ENCODE results near the gene RNF31. TPM values are rescaled to one million over a fixed set of nuclear protein-coding genes. Genes with fewer than 3 reads are reported as not detected.

RNF31 gene
- total RNA-seq, 2 donors from 2014 or later: 73.8 to 76.9 TPM

DNA sequence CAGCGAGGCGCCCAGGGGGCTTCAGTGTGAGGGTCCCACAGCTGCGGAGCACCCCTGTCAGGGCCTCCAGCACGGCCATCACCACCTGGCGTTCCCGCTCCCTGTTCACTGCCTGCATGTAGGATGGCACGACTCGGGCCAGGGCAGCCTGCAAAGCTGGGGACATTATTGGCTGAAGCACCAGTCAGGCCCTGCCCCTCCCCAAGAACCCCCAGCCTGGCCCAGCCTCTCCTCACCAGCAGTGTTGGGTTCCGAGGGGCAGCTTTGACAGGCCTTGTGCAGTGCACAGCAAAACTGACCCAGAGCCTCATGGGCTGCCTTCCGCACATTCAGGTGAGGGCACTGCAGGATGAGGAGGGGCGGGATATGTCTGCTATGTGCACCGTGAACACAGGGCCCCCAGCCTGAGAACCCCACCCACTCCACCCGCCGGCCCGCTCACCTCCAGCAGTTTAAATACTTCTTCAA, 35.8 kb downstream of the RNF31 start:
- 89% methylated on average over 13 of the region's 15 CpGs for WGBS
- TF ChIP-seq, protein P1, sequence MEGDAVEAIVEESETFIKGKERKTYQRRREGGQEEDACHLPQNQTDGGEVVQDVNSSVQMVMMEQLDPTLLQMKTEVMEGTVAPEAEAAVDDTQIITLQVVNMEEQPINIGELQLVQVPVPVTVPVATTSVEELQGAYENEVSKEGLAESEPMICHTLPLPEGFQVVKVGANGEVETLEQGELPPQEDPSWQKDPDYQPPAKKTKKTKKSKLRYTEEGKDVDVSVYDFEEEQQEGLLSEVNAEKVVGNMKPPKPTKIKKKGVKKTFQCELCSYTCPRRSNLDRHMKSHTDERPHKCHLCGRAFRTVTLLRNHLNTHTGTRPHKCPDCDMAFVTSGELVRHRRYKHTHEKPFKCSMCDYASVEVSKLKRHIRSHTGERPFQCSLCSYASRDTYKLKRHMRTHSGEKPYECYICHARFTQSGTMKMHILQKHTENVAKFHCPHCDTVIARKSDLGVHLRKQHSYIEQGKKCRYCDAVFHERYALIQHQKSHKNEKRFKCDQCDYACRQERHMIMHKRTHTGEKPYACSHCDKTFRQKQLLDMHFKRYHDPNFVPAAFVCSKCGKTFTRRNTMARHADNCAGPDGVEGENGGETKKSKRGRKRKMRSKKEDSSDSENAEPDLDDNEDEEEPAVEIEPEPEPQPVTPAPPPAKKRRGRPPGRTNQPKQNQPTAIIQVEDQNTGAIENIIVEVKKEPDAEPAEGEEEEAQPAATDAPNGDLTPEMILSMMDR (IDR thresholded peaks at IDR 0.05): no peak
- TF ChIP-seq POLR2A (IDR thresholded peaks at IDR 0.05) (no peak), POLR2AphosphoS5 (IDR thresholded peaks at IDR 0.05) (no peak)
- Histone ChIP-seq H3K4me3 (no peak overlapping the region), H3K4me1 (replicated peaks) (peaks cover 7% of the 10 kb centered on the region), H3K9me3 (no peaks in the 10 kb centered on the region), H3K27me3 (replicated peaks; ENCODE audit: insufficient read depth) (no peaks in the 10 kb centered on the region), H3K36me3 (peaks cover 0 to 26% of the 10 kb centered on the region in 2 donors), H3K27ac (no peak overlapping the region)
- DNase-seq (ENCODE audit: low spot score): no peak
- intact Hi-C loops (cut with DNase I): no loop called here

GRCh38 chr14:24184104-24184970, 37.0 kb downstream of the RNF31 start:
- H3K27me3 ChIP-seq (replicated peaks; ENCODE audit: insufficient read depth): no peaks in the 10 kb centered on the region
- H3K36me3 ChIP-seq: peaks cover 0 to 26% of the 10 kb centered on the region in 2 donors
- no peaks in the 10 kb centered on the region for H3K9me3 ChIP-seq
- intact Hi-C loops (cut with DNase I): no loop called here
- peaks cover 7% of the 10 kb centered on the region for H3K4me1 ChIP-seq (replicated peaks)
- TF ChIP-seq, protein P1 (IDR thresholded peaks at IDR 0.05): no peak
- no peak for TF ChIP-seq POLR2AphosphoS5 (IDR thresholded peaks at IDR 0.05)
- TF ChIP-seq POLR2A (IDR thresholded peaks at IDR 0.05): no peak
- WGBS: 87% methylated on average over 19 of the region's 19 CpGs
- no peak for DNase-seq (ENCODE audit: low spot score)
- H3K4me3 ChIP-seq: no peak overlapping the region
- H3K27ac ChIP-seq: no peak overlapping the region

DNA sequence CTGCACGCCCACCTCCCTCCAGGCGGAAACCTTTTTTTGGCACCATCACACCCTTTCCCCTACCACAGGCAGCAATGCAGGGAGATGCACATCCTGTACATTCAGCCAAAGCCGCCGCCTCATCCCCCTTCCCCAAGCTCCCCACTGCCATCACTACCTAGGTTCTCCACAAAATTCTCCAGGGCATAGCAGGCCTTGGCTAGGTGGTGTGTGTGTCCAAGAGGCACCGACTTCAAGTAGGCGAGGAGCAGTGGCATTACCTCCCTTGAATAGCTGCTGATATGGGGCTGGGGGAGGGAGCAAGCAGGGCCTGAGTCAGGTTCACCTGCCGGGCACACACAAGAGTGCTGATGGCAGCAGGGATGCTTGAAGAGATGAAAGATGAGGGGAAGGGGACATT, 37.7 kb downstream of the RNF31 start:
- H3K4me1 ChIP-seq (replicated peaks): peaks cover 4% of the 10 kb centered on the region
- peaks cover 0 to 26% of the 10 kb centered on the region in 2 donors for H3K36me3 ChIP-seq
- no peak overlapping the region for H3K27ac ChIP-seq
- WGBS: 97% methylated on average over 7 of the region's 7 CpGs
- no peak overlapping the region for H3K4me3 ChIP-seq
- no peaks in the 10 kb centered on the region for H3K9me3 ChIP-seq
- TF ChIP-seq POLR2A (IDR thresholded peaks at IDR 0.05) (no peak), POLR2AphosphoS5 (IDR thresholded peaks at IDR 0.05) (no peak)
- TF ChIP-seq, protein P1 (IDR thresholded peaks at IDR 0.05): no peak
- no peaks in the 10 kb centered on the region for H3K27me3 ChIP-seq (replicated peaks; ENCODE audit: insufficient read depth)
- intact Hi-C loops (cut with DNase I): no loop called here
- DNase-seq (ENCODE audit: low spot score): no peak

- intact Hi-C loops (cut with DNase I): no loop called here
- Histone ChIP-seq H3K36me3 (peaks cover 0 to 26% of the 10 kb centered on the region in 2 donors), H3K4me3 (no peak overlapping the region), H3K4me1 (replicated peaks) (peaks cover 4% of the 10 kb centered on the region), H3K9me3 (no peaks in the 10 kb centered on the region), H3K27me3 (replicated peaks; ENCODE audit: insufficient read depth) (no peaks in the 10 kb centered on the region), H3K27ac (no peak overlapping the region)
- TF ChIP-seq, protein P1 (IDR thresholded peaks at IDR 0.05): no peak
- no peak for TF ChIP-seq POLR2AphosphoS5 (IDR thresholded peaks at IDR 0.05)
- TF ChIP-seq POLR2A (IDR thresholded peaks at IDR 0.05): no peak
- 89% methylated on average over 11 of the region's 11 CpGs for WGBS
- no peak for DNase-seq (ENCODE audit: low spot score)
Measured at GRCh38 chr14:24185741-24186140, 38.4 kb downstream of the RNF31 start.
